SK-N-SH (cell line): Measurements from ENCODE around the gene IGSF1. TPM values are rescaled to one million over a fixed set of nuclear protein-coding genes. Genes with fewer than 3 reads are reported as not detected.

ENCODE experiments used
- CTCF ChIA-PET: fragments of 300-600, 350-600 bp; formaldehyde crosslinking; extraction: SDS; loops from one replicate; lab custom pipeline; 2021; lab: Yijun Ruan, JAX
- POLR2A ChIA-PET: fragments of 350-600 bp; sonication (Branson Sonifier 250); formaldehyde crosslinking; extraction: SDS; loops from one replicate; lab custom pipeline; 2020; ENCODE audit warnings: antibody characterized with exemption, inconsistent platforms; lab: Yijun Ruan, JAX
- DNase-seq: peaks from one replicate; pipeline ENCODE4 v3.0.0; 2012
- H2AFZ ChIP-seq: fragments of 200-600 bp; sonication (generic); 2 replicates; pipeline ENCODE4 v1.8.1; 2016; ENCODE audit warnings: antibody characterized with exemption, mild to moderate bottlenecking, low read depth
- H3F3A ChIP-seq: fragments of 200-600 bp; sonication (generic); replicated peaks from 2 replicates; pipeline ENCODE3; 2016; ENCODE audit warnings: antibody characterized with exemption, mild to moderate bottlenecking; ENCODE audit not compliant: insufficient read depth
- H3K27ac ChIP-seq, 2 experiments: fragments of 200-500 bp in 1 of 2; fragments of 200-600 bp in 1 of 2; sonication (Bioruptor generic) in 1 of 2; sonication (generic), shearing (Covaris generic) in 1 of 2; 2 replicates each; pipeline versions ENCODE4 v1.5.1 to v1.6.1; 2014 to 2016; ENCODE audit warnings: low read depth in 2 of 2, inconsistent platforms in 1 of 2, low read length in 1 of 2, mild to moderate bottlenecking in 1 of 2, mixed read lengths in 1 of 2
- H3K27me3 ChIP-seq: fragments of 200-600 bp; sonication (generic), shearing (Covaris generic); 2 replicates; pipeline ENCODE4 v1.6.1; 2016; ENCODE audit warnings: mixed run types; ENCODE audit not compliant: insufficient read depth
- H3K36me3 ChIP-seq, 2 experiments: fragments of 200-500 bp in 1 of 2; fragments of 200-600 bp in 1 of 2; sonication (Bioruptor generic) in 1 of 2; sonication (generic) in 1 of 2; replicated peaks in 1 of 2; 2 replicates each; pipeline versions ENCODE3 to v1.5.1; 2014 to 2016; ENCODE audit warnings: low read length in 1 of 2, mild to moderate bottlenecking in 1 of 2; ENCODE audit not compliant: insufficient read depth in 2 of 2, control insufficient read depth in 1 of 2
- H3K4me1 ChIP-seq, 2 experiments: fragments of 200-500 bp in 1 of 2; fragments of 200-600 bp in 1 of 2; sonication (Bioruptor generic) in 1 of 2; sonication (generic), shearing (Covaris generic) in 1 of 2; 2 replicates each; pipeline versions ENCODE4 v1.5.1 to v1.6.1; 2014 to 2016; ENCODE audit warnings: low read depth in 1 of 2, low read length in 1 of 2, mixed run types in 1 of 2; ENCODE audit not compliant: insufficient read depth in 2 of 2, control insufficient read depth in 1 of 2
- H3K4me2 ChIP-seq: fragments of 200-600 bp; sonication (generic), shearing (Covaris generic); 2 replicates; pipeline ENCODE4 v1.6.1; 2017; ENCODE audit warnings: mixed run types
- H3K4me3 ChIP-seq, 2 experiments: fragments of 200-500 bp in 1 of 2; fragments of 200-600 bp in 1 of 2; sonication (Bioruptor generic) in 1 of 2; sonication (generic), shearing (Covaris generic) in 1 of 2; 2 replicates each; pipeline versions ENCODE4 v1.5.1 to v1.8.1; 2014 to 2016; ENCODE audit warnings: low read depth in 2 of 2, inconsistent platforms in 1 of 2, low read length in 1 of 2, mild to moderate bottlenecking in 1 of 2, mixed read lengths in 1 of 2, moderate library complexity in 1 of 2
- H3K79me2 ChIP-seq: fragments of 200-600 bp; sonication (generic); 2 replicates; pipeline ENCODE4 v1.8.1; 2017; ENCODE audit warnings: mild to moderate bottlenecking; ENCODE audit not compliant: insufficient read depth
- H3K9ac ChIP-seq: fragments of 200-600 bp; sonication (generic); 2 replicates; pipeline ENCODE4 v1.6.1; 2017; ENCODE audit warnings: mixed run types
- H3K9me2 ChIP-seq: fragments of 200-600 bp; sonication (generic); 2 replicates; pipeline ENCODE4 v1.6.1; 2017; ENCODE audit warnings: mixed run types
- H3K9me3 ChIP-seq: fragments of 200-600 bp; sonication (generic); 2 replicates; pipeline ENCODE4 v1.6.1; 2017; ENCODE audit warnings: mixed run types, mild to moderate bottlenecking, moderate library complexity
- H4K20me1 ChIP-seq: fragments of 200-600 bp; sonication (generic); 2 replicates; pipeline ENCODE4 v1.6.1; 2017; ENCODE audit warnings: mild to moderate bottlenecking, mixed run types; ENCODE audit not compliant: insufficient read depth
- CHD2 ChIP-seq: fragments of 150-350 bp; IDR thresholded peaks from 2 replicates; pipeline ENCODE4 v1.6.1; 2018; ENCODE audit warnings: low read length; ENCODE audit not compliant: partially characterized antibody
- EP300 ChIP-seq, 2 experiments: IDR thresholded peaks; 2 replicates each; pipeline versions ENCODE4 v1.4.0 to v1.6.1; 2012; ENCODE audit warnings: borderline replicate concordance in 1 of 2, low read depth in 1 of 2, low read length in 1 of 2
- EZH2phosphoT487 ChIP-seq: fragments of 200-600 bp; sonication (generic); IDR thresholded peaks from 2 replicates; pipeline ENCODE4 v1.6.1; 2017; ENCODE audit warnings: low read depth, mixed run types, mild to moderate bottlenecking, antibody characterized with exemption, moderate library complexity, borderline replicate concordance
- FOSL2 ChIP-seq: IDR thresholded peaks from 2 replicates; pipeline ENCODE4 v1.4.0; 2012; ENCODE audit warnings: low read depth, mild to moderate bottlenecking, moderate library complexity, borderline replicate concordance
- FOXJ3 ChIP-seq: sonication (generic); formaldehyde crosslinking; IDR thresholded peaks from 2 replicates; pipeline ENCODE4 v1.5.1; 2020; ENCODE audit warnings: mild to moderate bottlenecking, missing genetic modification reagents
- GABPA ChIP-seq: IDR thresholded peaks from 2 replicates; pipeline ENCODE4 v1.4.0; 2012; ENCODE audit warnings: low read depth, mild to moderate bottlenecking
- GATA2 ChIP-seq: sonication (generic); formaldehyde crosslinking; IDR thresholded peaks from 2 replicates; pipeline ENCODE4 v1.5.0; 2020; ENCODE audit warnings: mild to moderate bottlenecking, missing genetic modification reagents
- JUND ChIP-seq: IDR thresholded peaks from 2 replicates; pipeline ENCODE4 v1.4.0; 2012
- MEF2A ChIP-seq: IDR thresholded peaks from 2 replicates; pipeline ENCODE4 v1.4.0; 2012; ENCODE audit warnings: low read depth, borderline replicate concordance
- NFIC ChIP-seq: IDR thresholded peaks from 2 replicates; pipeline ENCODE4 v1.4.0; 2012; ENCODE audit warnings: borderline replicate concordance
- POLR2AphosphoS5 ChIP-seq: IDR thresholded peaks from 2 replicates; pipeline ENCODE4 v1.6.1; 2012; ENCODE audit warnings: low read depth, low read length
- RAD21 ChIP-seq: IDR thresholded peaks from 2 replicates; pipeline ENCODE4 v1.6.1; 2012; ENCODE audit warnings: mild to moderate bottlenecking, low read length
- RCOR1 ChIP-seq: fragments of 150-350 bp; IDR thresholded peaks from 2 replicates; pipeline ENCODE4 v1.6.1; 2017; ENCODE audit warnings: antibody characterized with exemption, low read length
- RFX5 ChIP-seq: IDR thresholded peaks from 2 replicates; pipeline ENCODE4 v1.6.1; 2012; ENCODE audit warnings: mild to moderate bottlenecking, improper control_type of control experiment, low read length
- SMC3 ChIP-seq: IDR thresholded peaks from 2 replicates; pipeline ENCODE4 v1.6.1; 2012; ENCODE audit warnings: low read depth, low read length, improper control_type of control experiment
- TEAD4 ChIP-seq: IDR thresholded peaks from 2 replicates; pipeline ENCODE4 v1.4.0; 2012; ENCODE audit warnings: mild to moderate bottlenecking, borderline replicate concordance; ENCODE audit not compliant: insufficient read depth
- WGBS: methylation state at CpG from one replicate; pipeline ENCODE4 v1.1.6; 2017; ENCODE audit warnings: low lambda C conversion rate; 5-methylcytosine and 5-hydroxymethylcytosine counted together
- polyA plus RNA-seq, 3 experiments: library from polyadenylated mRNA; depleted of rRNA; stranded (reverse); fragments of >200 nt; gene quantifications; 2 replicates each; pipeline ENCODE4 v1.2.3, GENCODE V29; 2012
- TF ChIP-seq, protein P1 (sequence below): IDR thresholded peaks from 2 replicates; pipeline ENCODE4; 2012
- TF ChIP-seq, protein P2 (sequence below): fragments of 150-350 bp; IDR thresholded peaks from 2 replicates; pipeline ENCODE4 v1.6.1; 2017; ENCODE audit warnings: antibody characterized with exemption, low read length, low read depth, borderline replicate concordance
- TF ChIP-seq, protein P3 (sequence below): IDR thresholded peaks from 2 replicates; pipeline ENCODE4 v1.6.1; 2012; ENCODE audit warnings: mild to moderate bottlenecking, low read depth, low read length, moderate library complexity

The IGSF1 gene
- polyA plus RNA-seq, 1 of the 3 experiments (the other 2 are of a cell fraction) = 0.92 TPM

DNA sequence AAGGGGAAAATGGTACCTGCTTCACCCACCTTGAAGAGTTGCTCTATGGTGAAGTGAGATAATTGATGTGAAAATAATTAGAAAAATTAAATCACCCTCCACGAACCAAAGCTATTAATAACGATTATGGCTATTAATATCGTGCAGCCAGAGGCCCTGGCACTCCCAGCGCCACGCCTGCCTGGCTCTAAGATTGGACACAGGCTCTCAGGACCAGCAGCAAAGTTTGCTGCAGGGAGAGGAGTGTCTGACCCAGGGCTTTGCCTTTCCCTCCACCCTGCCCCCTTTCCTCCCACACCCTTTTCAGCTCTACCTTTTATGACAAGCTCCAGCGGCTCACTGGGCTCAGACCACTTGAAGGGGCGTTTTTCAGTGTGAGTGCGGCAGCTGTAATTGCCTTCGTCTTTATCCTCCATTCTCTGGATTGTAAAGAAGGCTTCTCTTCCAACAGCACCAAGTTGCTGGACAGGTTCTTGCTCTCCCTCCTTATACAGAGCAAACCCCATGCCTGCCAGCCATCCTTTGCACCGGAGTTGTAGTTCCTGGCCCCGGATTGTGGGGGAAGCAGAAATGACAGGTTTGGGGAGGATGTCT lies 11.5 kb downstream of the IGSF1 start:
- Histone ChIP-seq H3K9me3 (no peaks in the 10 kb centered on the region), H3K27me3 (no peaks in the 10 kb centered on the region), H3K4me3 (no peak overlapping the region), H3K4me2 (no peak overlapping the region), H3K9ac (no peak overlapping the region), H3F3A (no peaks in the 10 kb centered on the region), H3K9me2 (no peaks in the 10 kb centered on the region), H3K27ac (no peak overlapping the region), H4K20me1 (no peaks in the 10 kb centered on the region), H3K4me1 (no peaks in the 10 kb centered on the region), H3K36me3 (no peaks in the 10 kb centered on the region), H3K79me2 (no peaks in the 10 kb centered on the region), H2AFZ (no peak overlapping the region)
- ChIA-PET CTCF (no interaction called here), POLR2A (no interaction called here)
- no peak for TF ChIP-seq RAD21
- no peak for TF ChIP-seq FOXJ3 (CRISPR knock-in tag)
- TF ChIP-seq, protein P1, sequence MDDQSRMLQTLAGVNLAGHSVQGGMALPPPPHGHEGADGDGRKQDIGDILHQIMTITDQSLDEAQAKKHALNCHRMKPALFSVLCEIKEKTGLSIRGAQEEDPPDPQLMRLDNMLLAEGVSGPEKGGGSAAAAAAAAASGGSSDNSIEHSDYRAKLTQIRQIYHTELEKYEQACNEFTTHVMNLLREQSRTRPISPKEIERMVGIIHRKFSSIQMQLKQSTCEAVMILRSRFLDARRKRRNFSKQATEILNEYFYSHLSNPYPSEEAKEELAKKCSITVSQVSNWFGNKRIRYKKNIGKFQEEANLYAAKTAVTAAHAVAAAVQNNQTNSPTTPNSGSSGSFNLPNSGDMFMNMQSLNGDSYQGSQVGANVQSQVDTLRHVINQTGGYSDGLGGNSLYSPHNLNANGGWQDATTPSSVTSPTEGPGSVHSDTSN = no peak
- no peak for TF ChIP-seq EZH2phosphoT487
- no peak for TF ChIP-seq FOSL2
- TF ChIP-seq NFIC = no peak
- TF ChIP-seq GATA2 (CRISPR knock-in tag) = no peak
- no peak for TF ChIP-seq POLR2AphosphoS5
- 34% methylated on average over 11 of the region's 11 CpGs for WGBS
- DNase-seq = no peak

DNA sequence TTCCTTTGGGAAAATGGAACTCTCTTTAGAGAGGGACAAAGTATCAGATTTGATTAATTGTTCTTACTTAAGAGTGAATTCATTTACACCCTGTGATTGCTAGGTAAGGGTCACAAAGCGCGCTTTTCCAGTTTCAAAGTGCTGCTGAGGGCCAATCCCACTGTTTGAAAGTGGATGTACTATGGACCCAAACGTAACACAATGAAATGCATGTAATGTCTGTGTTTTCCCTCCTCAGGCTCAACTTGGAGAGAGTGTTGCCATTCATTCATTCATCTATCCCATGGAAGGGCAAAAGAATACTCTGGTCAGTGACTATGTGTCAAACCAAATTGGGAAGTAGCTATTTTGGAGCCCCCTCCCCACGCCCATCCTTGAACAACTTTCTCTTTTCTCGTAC lies 16.1 kb downstream of the IGSF1 start:
- DNase-seq = no peak
- H3K9ac ChIP-seq = no peak overlapping the region
- H3K79me2 ChIP-seq = no peaks in the 10 kb centered on the region
- H3K36me3 ChIP-seq = no peaks in the 10 kb centered on the region
- no peak overlapping the region for H3K27ac ChIP-seq
- no peak overlapping the region for H2AFZ ChIP-seq
- H3F3A ChIP-seq = no peaks in the 10 kb centered on the region
- H4K20me1 ChIP-seq = no peaks in the 10 kb centered on the region
- CTCF ChIA-PET = interaction anchor here (1.2 kb wide), 1 partner anchor 14 kb away, joined by 4 read pairs; no protein-coding TSS in a partner anchor
- POLR2A ChIA-PET = no interaction called here
- no peaks in the 10 kb centered on the region for H3K4me1 ChIP-seq
- 48% methylated on average over 5 of the region's 5 CpGs for WGBS
- H3K4me2 ChIP-seq = no peak overlapping the region
- H3K9me3 ChIP-seq = no peaks in the 10 kb centered on the region
- no peak overlapping the region for H3K4me3 ChIP-seq
- no peaks in the 10 kb centered on the region for H3K9me2 ChIP-seq
- TF ChIP-seq SMC3 = no peak
- TF ChIP-seq, protein P2, sequence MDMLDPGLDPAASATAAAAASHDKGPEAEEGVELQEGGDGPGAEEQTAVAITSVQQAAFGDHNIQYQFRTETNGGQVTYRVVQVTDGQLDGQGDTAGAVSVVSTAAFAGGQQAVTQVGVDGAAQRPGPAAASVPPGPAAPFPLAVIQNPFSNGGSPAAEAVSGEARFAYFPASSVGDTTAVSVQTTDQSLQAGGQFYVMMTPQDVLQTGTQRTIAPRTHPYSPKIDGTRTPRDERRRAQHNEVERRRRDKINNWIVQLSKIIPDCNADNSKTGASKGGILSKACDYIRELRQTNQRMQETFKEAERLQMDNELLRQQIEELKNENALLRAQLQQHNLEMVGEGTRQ = no peak
- H3K27me3 ChIP-seq = no peaks in the 10 kb centered on the region

DNA sequence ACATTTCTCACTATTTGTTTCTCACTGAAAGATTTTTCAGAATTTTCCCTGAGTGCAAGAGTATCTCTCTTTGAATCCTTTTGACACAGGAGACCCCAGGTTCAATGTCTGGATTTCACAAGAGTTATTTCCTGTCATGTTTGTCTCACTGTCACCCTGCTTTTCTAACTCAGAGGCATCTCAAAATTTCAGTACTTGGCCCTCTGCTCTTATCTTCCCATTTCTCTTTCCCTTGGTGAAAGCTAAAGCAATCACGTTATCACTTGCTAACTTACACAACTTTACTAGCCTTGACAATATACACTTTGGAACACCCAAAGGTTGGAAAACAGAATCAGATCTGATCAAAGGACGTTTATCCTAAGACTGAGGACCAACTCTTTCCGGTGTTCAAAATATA lies 17.3 kb downstream of the IGSF1 start:
- POLR2A ChIA-PET = no interaction called here
- CTCF ChIA-PET = interaction anchor here (0.8 to 1.2 kb wide), 2 partner anchors 12 to 16 kb away, joined by 3 to 4 read pairs; no protein-coding TSS in a partner anchor
- H2AFZ ChIP-seq = no peak overlapping the region
- TF ChIP-seq TEAD4 = no peak
- TF ChIP-seq RCOR1 = no peak
- no peak for TF ChIP-seq EP300 (IDR thresholded peaks at IDR 0.05; ENCODE audit: borderline replicate concordance in 1 of 2, low read depth in 1 of 2, low read length in 1 of 2)
- TF ChIP-seq RFX5 = no peak
- TF ChIP-seq CHD2 = no peak
- TF ChIP-seq, protein P3, sequence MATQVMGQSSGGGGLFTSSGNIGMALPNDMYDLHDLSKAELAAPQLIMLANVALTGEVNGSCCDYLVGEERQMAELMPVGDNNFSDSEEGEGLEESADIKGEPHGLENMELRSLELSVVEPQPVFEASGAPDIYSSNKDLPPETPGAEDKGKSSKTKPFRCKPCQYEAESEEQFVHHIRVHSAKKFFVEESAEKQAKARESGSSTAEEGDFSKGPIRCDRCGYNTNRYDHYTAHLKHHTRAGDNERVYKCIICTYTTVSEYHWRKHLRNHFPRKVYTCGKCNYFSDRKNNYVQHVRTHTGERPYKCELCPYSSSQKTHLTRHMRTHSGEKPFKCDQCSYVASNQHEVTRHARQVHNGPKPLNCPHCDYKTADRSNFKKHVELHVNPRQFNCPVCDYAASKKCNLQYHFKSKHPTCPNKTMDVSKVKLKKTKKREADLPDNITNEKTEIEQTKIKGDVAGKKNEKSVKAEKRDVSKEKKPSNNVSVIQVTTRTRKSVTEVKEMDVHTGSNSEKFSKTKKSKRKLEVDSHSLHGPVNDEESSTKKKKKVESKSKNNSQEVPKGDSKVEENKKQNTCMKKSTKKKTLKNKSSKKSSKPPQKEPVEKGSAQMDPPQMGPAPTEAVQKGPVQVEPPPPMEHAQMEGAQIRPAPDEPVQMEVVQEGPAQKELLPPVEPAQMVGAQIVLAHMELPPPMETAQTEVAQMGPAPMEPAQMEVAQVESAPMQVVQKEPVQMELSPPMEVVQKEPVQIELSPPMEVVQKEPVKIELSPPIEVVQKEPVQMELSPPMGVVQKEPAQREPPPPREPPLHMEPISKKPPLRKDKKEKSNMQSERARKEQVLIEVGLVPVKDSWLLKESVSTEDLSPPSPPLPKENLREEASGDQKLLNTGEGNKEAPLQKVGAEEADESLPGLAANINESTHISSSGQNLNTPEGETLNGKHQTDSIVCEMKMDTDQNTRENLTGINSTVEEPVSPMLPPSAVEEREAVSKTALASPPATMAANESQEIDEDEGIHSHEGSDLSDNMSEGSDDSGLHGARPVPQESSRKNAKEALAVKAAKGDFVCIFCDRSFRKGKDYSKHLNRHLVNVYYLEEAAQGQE = no peak
- TF ChIP-seq JUND = no peak
- no peak for TF ChIP-seq GABPA
- TF ChIP-seq MEF2A = no peak

More for the DNA sequence above, 17.3 kb downstream of the IGSF1 start:
- no peaks in the 10 kb centered on the region for H3F3A ChIP-seq
- H3K9ac ChIP-seq = no peak overlapping the region
- no peaks in the 10 kb centered on the region for H3K36me3 ChIP-seq
- no peak for DNase-seq
- no peaks in the 10 kb centered on the region for H4K20me1 ChIP-seq
- no peaks in the 10 kb centered on the region for H3K27me3 ChIP-seq
- no peaks in the 10 kb centered on the region for H3K9me3 ChIP-seq
- WGBS = 25% methylated on average over 3 of the region's 3 CpGs
- H3K9me2 ChIP-seq = no peaks in the 10 kb centered on the region
- no peak overlapping the region for H3K4me3 ChIP-seq
- H3K27ac ChIP-seq = no peak overlapping the region
- H3K4me1 ChIP-seq = no peaks in the 10 kb centered on the region
- no peaks in the 10 kb centered on the region for H3K79me2 ChIP-seq
- H3K4me2 ChIP-seq = no peak overlapping the region
